Heart left ventricle (tissue), 16 donors: Measurements from ENCODE around the gene FOXK2. TPM values are rescaled to one million over a fixed set of nuclear protein-coding genes. Genes with fewer than 3 reads are reported as not detected.

ENCODE experiments used
- ATAC-seq, 4 donors: fragments of 200-7000 bp; cut with Tn5 transposase; one replicate each; pipeline ENCODE4 v1.9.1; 2020 to 2022; ENCODE audit warnings: moderate library complexity in 4 of 4, mild to moderate bottlenecking in 3 of 4, moderate number of reproducible peaks in 1 of 4
- DNase-seq, 5 donors: peaks; one replicate each; pipeline ENCODE4 v3.0.0-alpha.2; 2020
- H3K27ac ChIP-seq, 12 donors: fragments of 200-600 bp; sonication (generic) in 4 of 12; one replicate each; pipeline versions ENCODE4 v1.5.0 to v1.8.0; 2016 to 2022; ENCODE audit warnings: mild to moderate bottlenecking in 2 of 12
- H3K27me3 ChIP-seq, 9 donors: fragments of 200-600 bp; sonication (generic) in 2 of 9; one replicate each; pipeline versions ENCODE4 v1.5.1 to v1.8.0; 2016 to 2022; ENCODE audit warnings: mild to moderate bottlenecking in 3 of 9
- H3K36me3 ChIP-seq, 9 donors: fragments of 200-600 bp; sonication (generic) in 2 of 9; one replicate each; pipeline versions ENCODE4 v1.5.0 to v1.8.0; 2018 to 2022; ENCODE audit warnings: mild to moderate bottlenecking in 2 of 9
- H3K4me1 ChIP-seq, 12 donors: fragments of 200-600 bp; sonication (generic) in 4 of 12; one replicate each; pipeline versions ENCODE4 v1.5.0 to v1.8.0; 2016 to 2022; ENCODE audit warnings: mild to moderate bottlenecking in 3 of 12
- H3K4me3 ChIP-seq, 12 donors: fragments of 200-600 bp; sonication (generic) in 4 of 12; one replicate each; pipeline versions ENCODE4 v1.5.0 to v1.8.0; 2017 to 2022; ENCODE audit warnings: mild to moderate bottlenecking in 9 of 12, moderate library complexity in 4 of 12
- H3K9me3 ChIP-seq, 12 donors: fragments of 200-600 bp; sonication (generic) in 4 of 12; one replicate each; pipeline versions ENCODE4 v1.5.0 to v1.8.0; 2016 to 2022; ENCODE audit warnings: mild to moderate bottlenecking in 1 of 12
- POLR2A ChIP-seq, 2 donors: fragments of 450-650 bp; IDR thresholded peaks; one replicate each; pipeline ENCODE4 v1.6.1; 2017; ENCODE audit warnings: antibody characterized with exemption in 2 of 2, mild to moderate bottlenecking in 2 of 2, moderate library complexity in 2 of 2
- WGBS, 4 donors: extraction: QIAGEN DNeasy Blood & Tissue Kit in 2 of 4; methylation state at CpG; one replicate each; pipeline versions ENCODE4 v1.1.5 to v1.1.7; 2013 to 2018; 5-methylcytosine and 5-hydroxymethylcytosine counted together
- intact Hi-C, 10 donors: fragments of 100-400 bp; cut with DNase I; formaldehyde crosslinking; loops; one replicate each; pipeline versions ENCODE4 v1.11.1 to v1.14.2; 2022
- polyA plus RNA-seq, 2 donors: library from polyadenylated mRNA; stranded (reverse); fragments of 200-250 nt; gene quantifications; one replicate each; pipeline ENCODE4 v1.2.3, GENCODE V29; 2013
- total RNA-seq, 9 donors: library from RNA; depleted of rRNA in 2 of 9; stranded (reverse); fragments of >200 nt in 2 of 9; fragmentation: NEBNext Ultra II Directional in 3 of 9; extraction: Animal tissue kit (Norgen Biotek cat#: 25700) in 3 of 9; gene quantifications; one replicate each; pipeline versions ENCODE4 v1.1.0 to v1.2.4, GENCODE V29; 2016 to 2023
- TF ChIP-seq, protein P1 (sequence below), 12 donors: fragments of 200-600 bp; sonication (generic) in 4 of 12; IDR thresholded peaks; one replicate each; pipeline versions ENCODE4 v1.5.0 to v1.8.0; 2018 to 2022; ENCODE audit warnings: antibody characterized with exemption in 12 of 12, mild to moderate bottlenecking in 5 of 12
- donor health status: ischemic (EF 13 %, LVEDD 7.1; RV severe dilation, severe dysfunction).
- donor health status: healthy with polysubstance abuse.
- donor health status: DM: no; HTN: yes; CAD: no.
- donor health status: DM: no; HTN: no; CAD: no.
- donor health status: ischemic (EF 25% LVEDD 6.9; RV normal size, moderate dysfunction).
- donor health status: ischemic (EF 25% LVEDD 5.7; RV mildly dilated, moderate dysfunction).
- donor health status: healthy.
- donor health status: DM: yes; HTN: yes; CAD: no.
- donor health status: ischemic (EF 35%, LVEDD 5.7; RV mildly dilated, moderate dysfunction).
- donor health status: nonischemic (EF 11% LVEDD 7.7; RV severe dilation, severe dysfunction).
- donor health status: DM: yes; HTN: yes; CAD: no.
- donor health status: PGD.
- donor health status: ischemic (EF 29% LVEDD 5.4; RV normal size, mild dysfunction).
- donor health status: nonischemic (EF 23%, LVEDD 6.1; RV moderate dilation, normal function).

Gene FOXK2
- total and polyA plus RNA-seq, 11 donors = 15.6 to 77.0 (median 33.9) TPM

GRCh38 chr17:82645516-82645915 lies 126.0 kb downstream of the FOXK2 start:
- H3K27ac ChIP-seq = no peak overlapping the region
- 87 to 96% (median 95%) methylated on average over 4 of the region's 4 CpGs for WGBS, 4 donors
- no peak for TF ChIP-seq POLR2A (IDR thresholded peaks at IDR 0.05)
- TF ChIP-seq, protein P1, sequence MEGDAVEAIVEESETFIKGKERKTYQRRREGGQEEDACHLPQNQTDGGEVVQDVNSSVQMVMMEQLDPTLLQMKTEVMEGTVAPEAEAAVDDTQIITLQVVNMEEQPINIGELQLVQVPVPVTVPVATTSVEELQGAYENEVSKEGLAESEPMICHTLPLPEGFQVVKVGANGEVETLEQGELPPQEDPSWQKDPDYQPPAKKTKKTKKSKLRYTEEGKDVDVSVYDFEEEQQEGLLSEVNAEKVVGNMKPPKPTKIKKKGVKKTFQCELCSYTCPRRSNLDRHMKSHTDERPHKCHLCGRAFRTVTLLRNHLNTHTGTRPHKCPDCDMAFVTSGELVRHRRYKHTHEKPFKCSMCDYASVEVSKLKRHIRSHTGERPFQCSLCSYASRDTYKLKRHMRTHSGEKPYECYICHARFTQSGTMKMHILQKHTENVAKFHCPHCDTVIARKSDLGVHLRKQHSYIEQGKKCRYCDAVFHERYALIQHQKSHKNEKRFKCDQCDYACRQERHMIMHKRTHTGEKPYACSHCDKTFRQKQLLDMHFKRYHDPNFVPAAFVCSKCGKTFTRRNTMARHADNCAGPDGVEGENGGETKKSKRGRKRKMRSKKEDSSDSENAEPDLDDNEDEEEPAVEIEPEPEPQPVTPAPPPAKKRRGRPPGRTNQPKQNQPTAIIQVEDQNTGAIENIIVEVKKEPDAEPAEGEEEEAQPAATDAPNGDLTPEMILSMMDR (IDR thresholded peaks at IDR 0.05) = no peak
- H3K9me3 ChIP-seq = no peaks in the 10 kb centered on the region
- no peaks in the 10 kb centered on the region for H3K27me3 ChIP-seq
- H3K4me1 ChIP-seq = peaks cover 0 to 39% (median 20%) of the 10 kb centered on the region in 12 donors
- H3K4me3 ChIP-seq = no peak overlapping the region
- peaks cover 0 to 45% (median 37%) of the 10 kb centered on the region in 9 donors for H3K36me3 ChIP-seq
- no peak for ATAC-seq
- no peak for DNase-seq
- intact Hi-C loops = loop anchor here in 2 of 10 donors (5.0 kb wide), 2 partner anchors 72 to 107 kb away; partner anchors contain the start of genes FN3KRP (in 1 of the 2) and TBCD (in 1 of the 2)

DNA sequence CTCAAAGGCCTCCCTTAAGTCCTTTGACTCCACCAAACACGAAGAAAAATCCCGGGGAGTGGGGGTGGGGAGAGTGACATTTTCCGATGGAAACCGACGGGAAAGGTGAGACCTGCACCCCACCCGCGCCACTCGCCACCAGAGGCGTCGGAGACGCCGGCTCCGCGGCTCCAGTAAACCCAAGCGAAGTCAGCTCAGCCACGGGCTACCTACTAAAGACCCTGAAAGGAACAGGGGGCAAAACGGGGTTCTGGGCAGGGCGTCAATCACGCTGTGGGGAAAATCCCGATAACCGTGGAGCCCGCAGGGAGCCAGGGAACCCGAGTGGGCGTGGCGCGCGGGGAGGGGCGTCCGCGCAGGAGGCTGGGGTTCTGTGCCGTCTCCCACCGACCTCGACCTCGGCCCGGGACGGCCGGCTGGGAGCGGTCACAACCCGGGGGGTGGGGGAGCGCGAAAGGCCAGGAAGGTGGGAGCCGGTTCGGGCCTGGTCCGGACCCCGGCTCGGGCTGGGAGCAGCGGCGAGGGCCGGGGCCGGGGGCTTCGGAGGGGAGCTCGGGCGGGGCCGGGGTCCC lies 128.1 kb downstream of the FOXK2 start:
- H3K4me3 ChIP-seq = peak overlapping the region; percentile 76 to 100 (median 98)
- 1 to 2% (median 1%) methylated on average over 28 to 54 of the region's 54 CpGs for WGBS, 4 donors
- no peaks in the 10 kb centered on the region for H3K9me3 ChIP-seq
- DNase-seq (peak in 1 of 5 donors; percentile 48), ATAC-seq (peak in 1 of 4 donors; percentile 36)
- TF ChIP-seq, protein P1 (IDR thresholded peaks at IDR 0.05) = peak in 1 of 12 donors; percentile 8
- TF ChIP-seq POLR2A (IDR thresholded peaks at IDR 0.05) = no peak
- H3K36me3 ChIP-seq = peaks cover 0 to 23% (median 18%) of the 10 kb centered on the region in 9 donors
- H3K27ac ChIP-seq = peak overlapping the region; percentile 87 to 99 (median 96)
- intact Hi-C loops = loop anchor here in 3 of 10 donors (1.0 to 5.0 kb wide), 5 partner anchors 51 to 105 kb away; partner anchors contain the start of genes FN3KRP (in 2 of the 3), RAB40B (in 2 of the 3) and TBCD (in 1 of the 3)
- H3K27me3 ChIP-seq = no peaks in the 10 kb centered on the region
- peaks cover 0 to 40% (median 20%) of the 10 kb centered on the region in 12 donors for H3K4me1 ChIP-seq

GRCh38 chr17:82648165-82648668 lies 128.7 kb downstream of the FOXK2 start, which contains the start of gene WDR45B:
Gene WDR45B (minus strand): TSS chr17:82648444. CDS start chr17:82648340, 104 bp downstream.
- Histone ChIP-seq H3K4me1 (peaks cover 0 to 40% (median 20%) of the 10 kb centered on the region in 12 donors), H3K27me3 (no peaks in the 10 kb centered on the region), H3K4me3 (peak within 1 kb of the TSS; percentile 76 to 100 (median 98)), H3K9me3 (no peaks in the 10 kb centered on the region), H3K27ac (peak within 1 kb of the TSS; percentile 87 to 99 (median 96)), H3K36me3 (peaks cover 0 to 18% (median 13%) of the 10 kb centered on the region in 9 donors)
- ATAC-seq (peak; percentile 95 to 98 (median 97)), DNase-seq (peak; percentile 96 to 98 (median 97))
- intact Hi-C loops = loop anchor here in 3 of 10 donors (1.0 to 5.0 kb wide), 5 partner anchors 50 to 104 kb away; partner anchors contain the start of genes FN3KRP (in 2 of the 3), RAB40B (in 2 of the 3) and TBCD (in 1 of the 3)
- WGBS, 4 donors = 0 to 1% (median 0%) methylated on average over 5 to 67 of the region's 67 CpGs
- TF ChIP-seq POLR2A (IDR thresholded peaks at IDR 0.05) = peak; percentile 61 to 95
- TF ChIP-seq, protein P1 (IDR thresholded peaks at IDR 0.05) = no peak
